ENCODE measurements around the gene MARK3. TPM values are rescaled to one million over a fixed set of nuclear protein-coding genes. Genes with fewer than 3 reads are reported as not detected.

Gene MARK3
- total and polyA plus RNA-seq, 2 donors from 2014 or later = 39.8 to 83.1 TPM

GRCh38 chr14:103530390-103530789, 145.2 kb downstream of the MARK3 start:
- no peaks in the 10 kb centered on the region for H3K27me3 ChIP-seq (ENCODE audit: control insufficient read depth, insufficient read depth, low read length)
- FAIRE-seq = no peak
- no peaks in the 10 kb centered on the region for H3K36me3 ChIP-seq (ENCODE audit: control insufficient read depth in 2 of 3, insufficient read depth in 3 of 3, low read length in 3 of 3)
- peak in 2 of 5 donors; percentile 66 to 72 for DNase-seq
- H3K9ac ChIP-seq (ENCODE audit: low read length in 3 of 3) = no peak overlapping the region
- intact Hi-C loops (cut with DNase I) = no loop called here
- no peak for TF ChIP-seq CTCF (IDR thresholded peaks at IDR 0.05; ENCODE audit: borderline replicate concordance, extremely low read depth, insufficient read depth)
- H3K4me3 ChIP-seq (ENCODE audit: low read length in 3 of 3) = no peak overlapping the region
- peaks cover 0 to 39% (median 24%) of the 10 kb centered on the region in 3 donors for H3K4me1 ChIP-seq (ENCODE audit: control insufficient read depth in 2 of 3, insufficient read depth in 2 of 3, low read depth in 1 of 3, low read length in 3 of 3)
- H3K9me3 ChIP-seq (ENCODE audit: control insufficient read depth in 2 of 3, insufficient read depth in 1 of 3, low read length in 3 of 3) = no peaks in the 10 kb centered on the region
- no peak overlapping the region for H3K27ac ChIP-seq (ENCODE audit: low read depth in 2 of 2, low read length in 2 of 2)

GRCh38 chr14:103530831-103531230, 145.6 kb downstream of the MARK3 start:
- intact Hi-C loops (cut with DNase I) = no loop called here
- DNase-seq = peak in 1 of 5 donors; percentile 75
- Histone ChIP-seq H3K27me3 (ENCODE audit: control insufficient read depth, insufficient read depth, low read length) (no peaks in the 10 kb centered on the region), H3K4me3 (ENCODE audit: low read length in 3 of 3) (no peak overlapping the region), H3K4me1 (ENCODE audit: control insufficient read depth in 2 of 3, insufficient read depth in 2 of 3, low read depth in 1 of 3, low read length in 3 of 3) (peaks cover 0 to 35% (median 19%) of the 10 kb centered on the region in 3 donors), H3K9ac (ENCODE audit: low read length in 3 of 3) (no peak overlapping the region), H3K36me3 (ENCODE audit: control insufficient read depth in 2 of 3, insufficient read depth in 3 of 3, low read length in 3 of 3) (no peaks in the 10 kb centered on the region), H3K9me3 (ENCODE audit: control insufficient read depth in 2 of 3, insufficient read depth in 1 of 3, low read length in 3 of 3) (no peaks in the 10 kb centered on the region), H3K27ac (ENCODE audit: low read depth in 2 of 2, low read length in 2 of 2) (no peak overlapping the region)
- no peak for FAIRE-seq
- no peak for TF ChIP-seq CTCF (IDR thresholded peaks at IDR 0.05; ENCODE audit: borderline replicate concordance, extremely low read depth, insufficient read depth)

GRCh38 chr14:103531421-103532215, 146.4 kb downstream of the MARK3 start:
- DNase-seq = peak in 1 of 5 donors; percentile 77
- H3K4me3 ChIP-seq (ENCODE audit: low read length in 3 of 3) = no peak overlapping the region
- no peak for TF ChIP-seq CTCF (IDR thresholded peaks at IDR 0.05; ENCODE audit: borderline replicate concordance, extremely low read depth, insufficient read depth)
- no peak for FAIRE-seq
- intact Hi-C loops (cut with DNase I) = no loop called here
- no peak overlapping the region for H3K9ac ChIP-seq (ENCODE audit: low read length in 3 of 3)
- no peaks in the 10 kb centered on the region for H3K9me3 ChIP-seq (ENCODE audit: control insufficient read depth in 2 of 3, insufficient read depth in 1 of 3, low read length in 3 of 3)
- H3K4me1 ChIP-seq (ENCODE audit: control insufficient read depth in 2 of 3, insufficient read depth in 2 of 3, low read depth in 1 of 3, low read length in 3 of 3) = peaks cover 0 to 27% (median 12%) of the 10 kb centered on the region in 3 donors
- no peaks in the 10 kb centered on the region for H3K36me3 ChIP-seq (ENCODE audit: control insufficient read depth in 2 of 3, insufficient read depth in 3 of 3, low read length in 3 of 3)
- no peak overlapping the region for H3K27ac ChIP-seq (ENCODE audit: low read depth in 2 of 2, low read length in 2 of 2)
- H3K27me3 ChIP-seq (ENCODE audit: control insufficient read depth, insufficient read depth, low read length) = no peaks in the 10 kb centered on the region
